SK-N-MC (cell line): ENCODE measurements around the gene RECQL5.

ENCODE experiments used
- DNase-seq: peaks from one replicate; pipeline ENCODE4 v3.0.0-alpha.2; 2011; ENCODE audit warnings: low read depth, low spot score
- H3K27ac ChIP-seq: fragments of 200-600 bp; sonication (generic); 2 replicates; pipeline ENCODE4 v1.5.1; 2016; ENCODE audit warnings: mixed run types
- H3K36me3 ChIP-seq: fragments of 200-600 bp; sonication (generic); 2 replicates; pipeline ENCODE4 v1.6.1; 2017; ENCODE audit warnings: antibody characterized with exemption, low read length, mixed read lengths; ENCODE audit not compliant: insufficient read depth
- H3K4me3 ChIP-seq: fragments of 200-600 bp; sonication (generic); 2 replicates; pipeline ENCODE4 v1.5.1; 2016
- H3K9ac ChIP-seq: fragments of 200-600 bp; sonication (generic); 2 replicates; pipeline ENCODE4 v1.8.0; 2017; ENCODE audit warnings: mixed run types, mixed read lengths; ENCODE audit not compliant: insufficient read length
- H3K9me3 ChIP-seq: fragments of 200-600 bp; sonication (generic); 2 replicates; pipeline ENCODE4 v1.6.1; 2017; ENCODE audit warnings: low read depth, mild to moderate bottlenecking, antibody characterized with exemption, low read length, moderate library complexity, mixed read lengths
- EZH2 ChIP-seq: fragments of 200-600 bp; sonication (generic); IDR thresholded peaks from one replicate; pipeline ENCODE4 v1.6.1; 2017; ENCODE audit warnings: antibody characterized with exemption
- FOXP2 ChIP-seq: optimal IDR thresholded peaks from 2 replicates; pipeline ENCODE3; 2011; ENCODE audit warnings: mild to moderate bottlenecking, moderate library complexity; ENCODE audit not compliant: insufficient read depth; ENCODE audit errors: extremely low read length, control extremely low read depth
- POLR2AphosphoS5 ChIP-seq: IDR thresholded peaks from 2 replicates; pipeline ENCODE4 v1.6.1; 2012; ENCODE audit warnings: mild to moderate bottlenecking, low read depth, low read length, borderline replicate concordance

The RECQL5 gene

DNA sequence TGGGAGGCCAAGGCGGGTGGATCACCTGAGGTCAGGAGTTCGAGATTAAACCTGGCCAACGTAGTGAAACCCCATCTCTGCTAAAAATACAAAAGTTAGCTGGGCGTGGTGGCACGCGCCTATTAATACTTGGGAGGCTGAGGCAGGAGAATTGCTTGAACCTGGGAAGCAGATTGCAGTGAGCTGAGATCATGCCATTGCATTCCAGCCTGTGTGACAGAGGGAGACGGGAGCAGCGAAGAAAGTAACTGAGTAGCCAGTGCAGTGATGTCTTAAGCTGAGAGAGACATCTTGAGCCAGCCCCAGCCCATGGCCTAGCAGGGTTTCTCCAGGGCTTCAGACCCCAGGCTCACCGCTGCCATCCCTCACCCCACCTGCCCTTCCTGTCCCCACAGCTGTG, 43.6 kb downstream of the RECQL5 start:
- H3K4me3 ChIP-seq: no peak overlapping the region
- DNase-seq: no peak
- no peak overlapping the region for H3K9ac ChIP-seq
- no peaks in the 10 kb centered on the region for H3K36me3 ChIP-seq
- H3K9me3 ChIP-seq: no peaks in the 10 kb centered on the region
- TF ChIP-seq FOXP2 (no peak), POLR2AphosphoS5 (no peak), EZH2 (no peak)
- H3K27ac ChIP-seq: no peak overlapping the region

DNA sequence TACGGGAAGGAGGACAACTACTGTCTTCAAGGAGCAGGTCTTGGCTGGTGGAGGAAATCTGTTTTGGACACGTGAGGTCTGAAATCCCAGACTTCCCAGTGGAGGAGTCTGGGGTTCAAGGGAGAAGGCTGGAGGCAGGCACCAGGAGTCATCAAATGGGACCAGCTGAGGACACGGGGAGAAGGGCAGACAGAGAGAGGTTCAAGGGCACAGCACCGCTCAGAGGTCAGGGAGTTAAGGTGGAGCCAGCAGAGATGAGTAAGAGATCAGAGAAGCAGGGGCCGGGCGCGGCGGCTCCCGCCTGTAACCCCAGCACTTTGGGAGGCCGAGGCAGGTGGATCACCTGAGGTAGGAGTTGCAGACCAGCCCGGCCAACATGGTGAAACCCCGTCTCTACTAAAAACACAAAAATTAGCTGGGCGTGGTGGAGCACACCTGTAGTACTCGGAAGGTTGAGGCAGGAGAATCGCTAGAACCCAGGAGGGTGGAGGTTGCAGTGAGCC, 44.1 kb downstream of the RECQL5 start:
- H3K9me3 ChIP-seq: no peaks in the 10 kb centered on the region
- no peak for DNase-seq
- H3K9ac ChIP-seq: no peak overlapping the region
- no peak for TF ChIP-seq POLR2AphosphoS5
- TF ChIP-seq FOXP2: no peak
- no peak for TF ChIP-seq EZH2
- no peaks in the 10 kb centered on the region for H3K36me3 ChIP-seq
- no peak overlapping the region for H3K4me3 ChIP-seq
- H3K27ac ChIP-seq: no peak overlapping the region

DNA sequence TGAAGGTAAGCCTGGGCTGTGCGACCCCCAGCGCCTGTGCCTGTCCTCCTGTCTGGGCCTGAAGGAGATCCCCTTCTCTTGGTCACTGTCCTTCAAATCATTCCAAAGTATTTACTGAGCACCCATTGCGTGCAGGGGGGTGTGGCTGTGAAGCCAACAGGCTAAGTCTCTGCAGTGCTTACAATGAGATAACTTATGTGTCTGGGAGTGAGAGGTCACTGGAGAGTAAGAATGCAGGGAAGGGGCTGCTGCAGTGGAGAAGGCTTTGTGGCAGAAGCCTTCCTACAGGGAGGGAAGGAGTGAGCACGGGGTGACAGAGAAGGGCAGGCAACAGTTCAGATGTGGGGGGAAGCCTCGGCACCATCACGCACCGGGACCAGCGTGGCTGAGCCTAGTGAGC, 44.9 kb downstream of the RECQL5 start:
- no peaks in the 10 kb centered on the region for H3K9me3 ChIP-seq
- no peaks in the 10 kb centered on the region for H3K36me3 ChIP-seq
- no peak for TF ChIP-seq POLR2AphosphoS5
- no peak for TF ChIP-seq EZH2
- no peak for TF ChIP-seq FOXP2
- no peak overlapping the region for H3K9ac ChIP-seq
- H3K4me3 ChIP-seq: no peak overlapping the region
- no peak overlapping the region for H3K27ac ChIP-seq
- DNase-seq: no peak

DNA sequence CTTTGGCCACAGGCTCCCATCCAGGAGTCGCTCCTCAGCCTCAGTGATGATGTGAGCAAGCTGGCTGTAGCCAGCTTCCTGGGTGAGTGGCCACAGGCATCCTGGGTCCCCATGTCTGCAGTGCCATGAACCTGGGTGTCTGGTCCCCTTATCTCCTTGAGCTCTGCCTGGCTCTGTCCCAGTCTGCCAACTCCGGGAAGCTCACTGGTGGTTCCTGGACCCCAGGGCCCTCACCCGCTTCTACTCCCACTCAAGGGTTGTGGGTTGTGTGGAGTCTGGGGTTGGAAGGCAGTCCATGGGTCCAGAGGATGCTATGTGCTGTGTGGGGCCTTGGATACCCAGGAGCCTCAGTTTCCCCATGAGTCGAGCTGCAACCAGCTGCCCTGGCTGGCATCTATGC, 45.5 kb downstream of the RECQL5 start:
- TF ChIP-seq POLR2AphosphoS5 (no peak), EZH2 (no peak), FOXP2 (no peak)
- DNase-seq: no peak

DNA sequence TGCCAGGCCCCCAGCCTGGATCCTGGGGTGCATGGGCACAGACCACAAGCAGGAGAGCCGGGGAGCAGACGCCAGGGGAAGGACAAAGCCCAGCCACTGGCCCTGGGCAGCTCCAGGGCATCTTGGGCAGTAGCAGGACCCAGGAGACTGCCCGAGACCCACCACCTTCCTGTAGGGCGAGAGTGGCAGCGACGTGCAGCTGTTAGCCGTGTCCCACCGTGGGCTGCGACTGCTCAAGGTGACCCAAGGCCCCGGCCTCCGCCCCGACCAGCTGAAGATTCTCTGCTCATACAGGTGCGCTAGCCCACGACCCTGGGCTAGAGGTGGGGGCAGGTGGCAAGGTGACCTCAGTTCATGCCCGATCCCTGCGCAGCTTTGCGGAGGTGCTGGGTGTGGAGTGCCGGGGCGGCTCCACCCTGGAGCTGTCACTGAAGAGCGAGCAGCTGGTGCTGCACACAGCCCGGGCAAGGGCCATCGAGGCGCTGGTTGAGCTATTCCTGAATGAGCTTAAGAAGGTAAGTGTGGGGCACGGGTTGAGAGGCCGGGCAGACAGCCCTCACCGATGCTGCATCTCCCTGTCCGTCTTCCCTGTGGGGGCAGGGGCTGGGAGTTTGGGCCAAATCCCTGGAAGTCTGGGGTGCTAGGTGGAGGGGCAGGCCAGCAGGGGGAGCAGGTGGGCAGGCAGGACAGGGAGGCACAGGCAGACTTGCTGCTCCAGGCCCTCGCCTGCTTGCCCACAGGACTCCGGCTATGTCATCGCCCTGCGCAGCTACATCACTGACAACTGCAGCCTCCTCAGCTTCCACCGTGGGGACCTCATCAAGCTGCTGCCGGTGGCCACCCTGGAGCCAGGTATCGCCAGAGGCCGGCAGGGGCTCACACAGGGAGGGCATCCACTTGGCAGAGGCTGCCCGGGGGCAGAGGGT, 47.2 kb downstream of the RECQL5 start:
- TF ChIP-seq FOXP2: no peak
- TF ChIP-seq EZH2: no peak
- no peak for TF ChIP-seq POLR2AphosphoS5
- H3K4me3 ChIP-seq: no peak overlapping the region
- DNase-seq: no peak
- no peak overlapping the region for H3K27ac ChIP-seq
- no peaks in the 10 kb centered on the region for H3K36me3 ChIP-seq
- H3K9ac ChIP-seq: no peak overlapping the region
- H3K9me3 ChIP-seq: no peaks in the 10 kb centered on the region

More for the DNA sequence above, 45.5 kb downstream of the RECQL5 start:
- no peaks in the 10 kb centered on the region for H3K36me3 ChIP-seq
- no peak overlapping the region for H3K9ac ChIP-seq
- H3K27ac ChIP-seq: no peak overlapping the region
- H3K9me3 ChIP-seq: no peaks in the 10 kb centered on the region
- H3K4me3 ChIP-seq: no peak overlapping the region

DNA sequence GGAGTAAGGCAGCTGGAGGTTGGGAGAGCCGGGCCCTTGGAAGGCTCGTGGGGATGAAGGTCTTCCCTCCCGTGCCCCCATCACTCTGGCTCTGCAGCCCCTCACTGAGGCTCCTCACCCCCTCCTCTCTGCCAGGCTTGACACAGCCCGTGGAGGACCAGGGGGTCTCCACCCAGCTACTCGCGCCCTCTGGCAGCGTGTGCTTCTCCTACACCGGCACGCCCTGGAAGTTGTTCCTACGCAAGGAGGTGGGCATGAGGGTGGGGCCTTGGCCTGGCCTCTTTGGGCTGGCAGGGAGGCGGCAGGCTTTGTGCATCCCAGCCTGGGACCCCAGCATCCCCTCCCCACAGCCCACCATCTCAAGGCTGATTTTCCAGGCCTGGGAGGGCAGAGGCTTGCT, 49.3 kb downstream of the RECQL5 start:
- TF ChIP-seq POLR2AphosphoS5: no peak
- TF ChIP-seq EZH2: no peak
- no peak for TF ChIP-seq FOXP2
- H3K9ac ChIP-seq: no peak overlapping the region
- no peaks in the 10 kb centered on the region for H3K36me3 ChIP-seq
- H3K4me3 ChIP-seq: no peak overlapping the region
- no peak overlapping the region for H3K27ac ChIP-seq
- H3K9me3 ChIP-seq: no peaks in the 10 kb centered on the region
- no peak for DNase-seq

DNA sequence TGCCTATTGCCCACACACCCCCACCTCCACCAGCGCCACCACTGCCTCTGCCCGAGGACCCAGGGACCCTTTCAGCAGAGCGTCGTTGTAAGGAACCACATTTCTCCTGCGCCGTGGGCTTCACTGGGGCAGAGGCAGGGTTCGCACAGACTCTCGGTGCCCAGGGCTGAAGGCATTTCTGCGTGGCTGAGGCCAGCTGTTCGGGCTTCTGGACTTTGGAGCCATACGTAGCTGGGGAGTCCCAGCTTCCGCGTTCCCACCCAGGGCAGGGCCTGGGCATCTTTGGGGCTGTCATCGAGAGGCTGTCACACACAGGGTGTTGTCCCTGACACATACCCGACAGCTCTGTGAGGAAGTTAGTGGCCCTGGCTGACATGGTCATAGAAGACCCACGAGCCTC, 49.7 kb downstream of the RECQL5 start:
- no peak for DNase-seq
- no peak overlapping the region for H3K9ac ChIP-seq
- no peak for TF ChIP-seq FOXP2
- no peak for TF ChIP-seq EZH2
- no peak for TF ChIP-seq POLR2AphosphoS5
- no peak overlapping the region for H3K27ac ChIP-seq
- H3K4me3 ChIP-seq: no peak overlapping the region
- H3K36me3 ChIP-seq: no peaks in the 10 kb centered on the region
- no peaks in the 10 kb centered on the region for H3K9me3 ChIP-seq

DNA sequence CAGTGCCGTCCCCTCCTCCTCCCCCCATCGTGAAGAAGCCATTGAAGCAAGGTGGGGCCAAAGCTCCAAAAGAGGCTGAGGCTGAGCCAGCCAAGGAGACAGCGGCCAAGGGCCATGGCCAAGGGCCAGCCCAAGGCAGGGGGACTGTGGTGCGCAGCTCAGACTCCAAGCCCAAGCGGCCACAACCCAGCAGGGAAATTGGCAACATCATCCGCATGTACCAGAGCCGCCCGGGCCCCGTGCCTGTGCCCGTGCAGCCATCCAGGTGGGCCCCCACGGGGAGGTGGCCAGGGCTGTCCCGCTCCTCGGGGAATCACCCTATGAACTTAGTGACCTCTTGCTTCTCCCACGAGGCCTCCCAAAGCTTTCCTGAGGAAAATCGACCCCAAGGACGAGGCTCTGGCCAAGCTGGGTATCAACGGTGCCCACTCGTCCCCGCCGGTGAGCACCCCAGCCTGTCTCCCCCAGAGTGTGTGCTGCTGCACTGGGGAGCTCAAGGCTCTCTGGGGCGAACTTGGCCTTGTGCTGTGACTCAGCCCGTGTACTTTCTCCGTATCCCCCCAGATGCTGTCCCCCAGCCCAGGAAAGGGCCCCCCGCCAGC, 50.3 kb downstream of the RECQL5 start:
- H3K9me3 ChIP-seq: no peaks in the 10 kb centered on the region
- no peaks in the 10 kb centered on the region for H3K36me3 ChIP-seq
- no peak for TF ChIP-seq POLR2AphosphoS5
- TF ChIP-seq FOXP2: no peak
- TF ChIP-seq EZH2: no peak

DNA sequence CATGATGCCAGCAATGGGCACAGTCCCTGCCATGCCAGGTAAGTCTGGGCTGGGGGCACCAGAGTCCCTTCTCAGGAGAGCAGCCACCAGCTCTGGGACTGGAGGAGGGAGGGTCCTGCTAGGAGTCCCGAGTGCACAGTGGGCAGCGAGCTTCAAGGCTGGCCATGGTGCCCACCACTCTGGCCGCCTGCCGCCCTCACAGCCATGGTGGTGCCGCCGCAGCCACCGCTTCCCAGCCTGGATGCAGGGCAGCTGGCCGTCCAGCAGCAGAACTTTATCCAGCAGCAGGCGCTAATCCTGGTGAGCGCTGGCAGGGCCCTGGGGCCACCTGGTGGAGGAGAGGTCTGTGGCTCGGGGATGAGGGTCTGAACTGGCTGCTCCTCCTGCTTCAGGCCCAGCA, 51.7 kb downstream of the RECQL5 start:
- Histone ChIP-seq H3K9ac (no peak overlapping the region), H3K4me3 (no peak overlapping the region), H3K9me3 (no peaks in the 10 kb centered on the region), H3K27ac (no peak overlapping the region), H3K36me3 (no peaks in the 10 kb centered on the region)
- TF ChIP-seq POLR2AphosphoS5 (no peak), FOXP2 (no peak), EZH2 (no peak)
- no peak for DNase-seq

More for the DNA sequence above, 50.3 kb downstream of the RECQL5 start:
- no peak for DNase-seq
- Histone ChIP-seq H3K4me3 (no peak overlapping the region), H3K9ac (no peak overlapping the region), H3K27ac (no peak overlapping the region)
